Measurements from ENCODE around the gene SGIP1. TPM values are rescaled to one million over a fixed set of nuclear protein-coding genes. Genes with fewer than 3 reads are reported as not detected.
"Not testable (repeated sequence)": the region's sequence is repeated elsewhere in the genome, so short reads cannot be mapped to it uniquely, and the experiment has no call there.

Gene SGIP1
- total RNA-seq, 1 donor from 2014 or later = 123 TPM

- TF ChIP-seq CTCF (IDR thresholded peaks at IDR 0.05) = no peak
- no peak overlapping the region for H3K4me3 Mint-ChIP-seq (ENCODE audit: unreplicated experiment)
- peaks cover 30% of the 10 kb centered on the region for H3K36me3 Mint-ChIP-seq (ENCODE audit: unreplicated experiment)
- H3K4me1 Mint-ChIP-seq (ENCODE audit: unreplicated experiment) = peaks cover 47% of the 10 kb centered on the region
- H3K9me3 Mint-ChIP-seq (ENCODE audit: unreplicated experiment) = peaks cover 4% of the 10 kb centered on the region
- DNase-seq (ENCODE audit: extremely low spot score, unreplicated experiment) = no peak
- H3K27me3 Mint-ChIP-seq (ENCODE audit: unreplicated experiment) = no peaks in the 10 kb centered on the region
- H3K27ac Mint-ChIP-seq (ENCODE audit: unreplicated experiment) = no peak overlapping the region
Measured at GRCh38 chr1:66583021-66583420, 49.1 kb downstream of the SGIP1 start.

DNA sequence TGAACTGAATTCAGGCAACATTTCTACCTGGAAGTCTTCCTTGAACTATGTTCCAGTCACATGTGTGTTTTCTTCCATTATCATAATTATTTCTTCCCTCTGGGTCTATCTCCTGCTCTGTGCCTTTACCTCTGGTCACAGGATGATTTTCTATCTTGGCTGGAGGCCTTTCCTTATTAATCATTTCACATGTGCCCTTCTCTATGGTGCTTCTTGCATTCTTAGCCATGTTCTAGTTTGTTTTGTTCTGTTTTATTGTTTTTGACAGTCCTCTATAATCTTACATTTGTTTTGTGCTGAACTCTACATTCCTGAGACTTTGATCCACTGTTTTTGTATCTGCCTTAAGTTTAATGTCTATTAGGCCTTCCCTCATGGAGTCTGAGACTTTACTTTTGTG, 51.0 kb downstream of the SGIP1 start:
- H3K27ac Mint-ChIP-seq (ENCODE audit: unreplicated experiment) = peak overlapping the region; percentile 85
- peak overlapping the region; percentile 4 for H3K4me3 Mint-ChIP-seq (ENCODE audit: unreplicated experiment)
- H3K4me1 Mint-ChIP-seq (ENCODE audit: unreplicated experiment) = peaks cover 41% of the 10 kb centered on the region
- TF ChIP-seq CTCF (IDR thresholded peaks at IDR 0.05) = no peak
- peaks cover under 1% of the 10 kb centered on the region for H3K9me3 Mint-ChIP-seq (ENCODE audit: unreplicated experiment)
- peaks cover 28% of the 10 kb centered on the region for H3K36me3 Mint-ChIP-seq (ENCODE audit: unreplicated experiment)
- DNase-seq (ENCODE audit: extremely low spot score, unreplicated experiment) = no peak
- H3K27me3 Mint-ChIP-seq (ENCODE audit: unreplicated experiment) = no peaks in the 10 kb centered on the region

DNA sequence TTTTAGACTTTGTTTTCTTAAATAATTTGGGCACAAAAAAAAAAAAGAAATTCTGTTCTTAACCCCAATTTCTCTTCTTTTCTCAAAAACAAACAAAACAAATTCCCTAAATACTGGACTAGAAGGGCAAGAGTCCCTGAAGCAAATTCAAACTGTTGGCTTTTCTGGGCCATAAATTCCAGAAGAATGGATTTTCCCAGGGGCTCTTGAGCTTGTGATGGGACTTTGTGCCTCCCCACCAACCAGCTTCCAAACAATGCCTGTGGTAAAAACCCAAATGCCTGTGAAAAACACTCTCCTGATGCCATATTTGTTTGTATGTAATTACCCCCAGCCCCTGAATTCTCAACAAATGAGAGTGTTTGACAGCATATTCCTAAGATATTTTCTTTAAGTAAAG, 55.4 kb downstream of the SGIP1 start:
- no peak for DNase-seq (ENCODE audit: extremely low spot score, unreplicated experiment)
- Mint-ChIP-seq H3K36me3 (ENCODE audit: unreplicated experiment) (peaks cover 38% of the 10 kb centered on the region), H3K27ac (ENCODE audit: unreplicated experiment) (peak overlapping the region; percentile 36), H3K4me3 (ENCODE audit: unreplicated experiment) (no peak overlapping the region), H3K9me3 (ENCODE audit: unreplicated experiment) (no peaks in the 10 kb centered on the region), H3K27me3 (ENCODE audit: unreplicated experiment) (no peaks in the 10 kb centered on the region), H3K4me1 (ENCODE audit: unreplicated experiment) (peaks cover 46% of the 10 kb centered on the region)
- TF ChIP-seq CTCF (IDR thresholded peaks at IDR 0.05) = no peak

DNA sequence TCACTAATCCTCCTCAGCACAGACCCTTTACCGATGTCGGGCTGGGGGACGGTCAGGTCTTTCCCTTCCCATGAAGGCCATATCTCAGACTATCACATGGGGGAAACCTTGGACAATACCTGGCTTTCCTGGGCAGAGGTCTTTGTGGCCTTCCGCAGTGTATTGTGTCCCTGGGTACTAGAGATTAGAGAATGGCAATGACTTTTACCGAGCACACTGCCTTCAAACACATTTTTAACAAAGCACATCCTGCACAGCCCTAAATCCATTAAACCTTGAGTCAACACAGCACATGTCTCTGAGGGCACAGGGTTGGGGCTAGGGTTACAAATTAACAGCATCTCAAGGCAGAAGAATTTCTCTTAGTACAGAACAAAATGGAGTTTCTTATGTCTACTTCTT, 58.2 kb downstream of the SGIP1 start:
- DNase-seq (ENCODE audit: extremely low spot score, unreplicated experiment); H3K9me3 Mint-ChIP-seq (ENCODE audit: unreplicated experiment); H3K4me3 Mint-ChIP-seq (ENCODE audit: unreplicated experiment); H3K27me3 Mint-ChIP-seq (ENCODE audit: unreplicated experiment): not testable (repeated sequence)
- peaks cover 31% of the 10 kb centered on the region for H3K4me1 Mint-ChIP-seq (ENCODE audit: unreplicated experiment)
- peaks cover 49% of the 10 kb centered on the region for H3K36me3 Mint-ChIP-seq (ENCODE audit: unreplicated experiment)
- H3K27ac Mint-ChIP-seq (ENCODE audit: unreplicated experiment) = peak overlapping the region; percentile 4

- no peak for TF ChIP-seq CTCF (IDR thresholded peaks at IDR 0.05)
- DNase-seq (ENCODE audit: extremely low spot score, unreplicated experiment) = no peak
- H3K9me3 Mint-ChIP-seq (ENCODE audit: unreplicated experiment) = peaks cover 4% of the 10 kb centered on the region
- H3K27me3 Mint-ChIP-seq (ENCODE audit: unreplicated experiment) = no peaks in the 10 kb centered on the region
- peaks cover 44% of the 10 kb centered on the region for H3K36me3 Mint-ChIP-seq (ENCODE audit: unreplicated experiment)
- H3K4me3 Mint-ChIP-seq (ENCODE audit: unreplicated experiment) = no peak overlapping the region
- H3K4me1 Mint-ChIP-seq (ENCODE audit: unreplicated experiment) = peaks cover 50% of the 10 kb centered on the region
- peak overlapping the region; percentile 8 for H3K27ac Mint-ChIP-seq (ENCODE audit: unreplicated experiment)
Measured at GRCh38 chr1:66596191-66596590, 62.2 kb downstream of the SGIP1 start.

DNA sequence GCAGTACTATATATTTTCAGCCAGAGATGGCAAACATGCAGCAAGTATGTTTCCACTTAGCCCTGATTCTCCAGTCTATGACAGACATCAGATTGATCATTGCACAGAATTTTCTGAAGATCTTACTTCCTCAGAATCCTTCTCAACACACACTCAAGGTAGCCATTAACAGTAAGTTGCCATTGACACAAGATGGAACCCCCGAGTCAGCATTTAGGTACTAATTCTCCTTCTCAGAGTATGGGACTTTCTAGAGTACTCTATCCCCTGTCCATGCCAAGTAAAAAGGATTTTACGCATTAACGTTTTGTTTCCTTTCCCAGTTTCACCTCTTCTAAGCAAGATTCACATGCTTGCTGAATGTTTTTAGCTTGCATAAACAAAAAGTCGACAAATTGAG, 63.5 kb downstream of the SGIP1 start:
- no peak for TF ChIP-seq CTCF (IDR thresholded peaks at IDR 0.05)
- Mint-ChIP-seq H3K36me3 (ENCODE audit: unreplicated experiment) (peaks cover 31% of the 10 kb centered on the region), H3K4me3 (ENCODE audit: unreplicated experiment) (no peak overlapping the region), H3K9me3 (ENCODE audit: unreplicated experiment) (peaks cover 4% of the 10 kb centered on the region), H3K4me1 (ENCODE audit: unreplicated experiment) (peaks cover 59% of the 10 kb centered on the region), H3K27me3 (ENCODE audit: unreplicated experiment) (no peaks in the 10 kb centered on the region), H3K27ac (ENCODE audit: unreplicated experiment) (no peak overlapping the region)
- DNase-seq (ENCODE audit: extremely low spot score, unreplicated experiment) = no peak

Measured in osteocyte (in vitro differentiated cells).